ENCODE data around the gene DRICH1. TPM values are rescaled to one million over a fixed set of nuclear protein-coding genes. Genes with fewer than 3 reads are reported as not detected.
"Not testable (repeated sequence)": the region's sequence is repeated elsewhere in the genome, so short reads cannot be mapped to it uniquely, and the experiment has no call there.

Gene DRICH1
- total and polyA plus RNA-seq, 4 experiments from 2014 or later, result 4.2 to 4.5 TPM; not detected in 2

- intact Hi-C loops (cut with micrococcal nuclease), result not testable (repeated sequence)
- peaks cover 38 to 41% of the 10 kb centered on the region in 2 donors for H3K36me3 Mint-ChIP-seq
- CTCF ChIA-PET (ENCODE audit: partially characterized antibody), result interaction anchor here (1.4 kb wide), 1 partner anchor 32 kb away, joined by 3 read pairs; no protein-coding TSS in a partner anchor
These were observed 28.3 kb upstream of the DRICH1 start for GRCh38 chr22:23660381-23660780.

GRCh38 chr22:23657727-23658126 lies 25.6 kb upstream of the DRICH1 start:
- no peaks in the 10 kb centered on the region for H3K27me3 ChIP-seq (ENCODE audit: insufficient read depth, low read length)
- intact Hi-C loops (cut with micrococcal nuclease), result no loop called here
- DNase-seq, result no peak
- Mint-ChIP-seq H3K4me3 (no peak overlapping the region), H3K4me1 (peaks cover 0 to 5% (median 2%) of the 10 kb centered on the region in 4 donors), H3K27me3 (no peaks in the 10 kb centered on the region), H3K9me3 (no peaks in the 10 kb centered on the region), H3K36me3 (peaks cover 30 to 33% of the 10 kb centered on the region in 2 donors), H3K27ac (peak overlapping the region in 1 of 7 donors; percentile 80)
- H3K36me3 ChIP-seq (ENCODE audit: insufficient read depth, low read length), result peaks cover 10% of the 10 kb centered on the region
- H3K4me3 ChIP-seq (ENCODE audit: low read length in 2 of 2), result no peak overlapping the region
- H3K9me3 ChIP-seq (ENCODE audit: control insufficient read depth in 1 of 2, low read length in 2 of 2), result no peaks in the 10 kb centered on the region
- H3K27ac ChIP-seq (ENCODE audit: low read depth, low read length), result no peak overlapping the region
- ChIA-PET POLR2A (ENCODE audit: partially characterized antibody) (no interaction called here), CTCF (ENCODE audit: partially characterized antibody) (no interaction called here)
- no peaks in the 10 kb centered on the region for H3K4me1 ChIP-seq (ENCODE audit: insufficient read depth, low read length)

More at GRCh38 chr22:23660381-23660780, 28.3 kb upstream of the DRICH1 start:
- DNase-seq; H3K4me1 Mint-ChIP-seq; H3K4me1 ChIP-seq (ENCODE audit: insufficient read depth, low read length); H3K9me3 Mint-ChIP-seq; H3K27me3 ChIP-seq (ENCODE audit: insufficient read depth, low read length); POLR2A ChIA-PET (ENCODE audit: partially characterized antibody); H3K9me3 ChIP-seq (ENCODE audit: control insufficient read depth in 1 of 2, low read length in 2 of 2); H3K4me3 ChIP-seq (ENCODE audit: low read length in 2 of 2); H3K27me3 Mint-ChIP-seq; H3K36me3 ChIP-seq (ENCODE audit: insufficient read depth, low read length); H3K27ac ChIP-seq (ENCODE audit: low read depth, low read length); H3K4me3 Mint-ChIP-seq: not testable (repeated sequence)
- peak overlapping the region in 1 of 7 donors; percentile 8 for H3K27ac Mint-ChIP-seq

- CTCF ChIA-PET (ENCODE audit: partially characterized antibody), result no interaction called here
- Histone ChIP-seq H3K27ac (ENCODE audit: low read depth, low read length) (no peak overlapping the region), H3K4me1 (ENCODE audit: insufficient read depth, low read length) (no peaks in the 10 kb centered on the region), H3K9me3 (ENCODE audit: control insufficient read depth in 1 of 2, low read length in 2 of 2) (no peaks in the 10 kb centered on the region), H3K4me3 (ENCODE audit: low read length in 2 of 2) (no peak overlapping the region), H3K27me3 (ENCODE audit: insufficient read depth, low read length) (no peaks in the 10 kb centered on the region), H3K36me3 (ENCODE audit: insufficient read depth, low read length) (peaks cover 10% of the 10 kb centered on the region)
- DNase-seq, result no peak
- Mint-ChIP-seq H3K27me3 (no peaks in the 10 kb centered on the region), H3K4me1 (peaks cover 0 to 2% (median 0%) of the 10 kb centered on the region in 4 donors), H3K4me3 (no peak overlapping the region), H3K36me3 (peaks cover 23 to 28% of the 10 kb centered on the region in 2 donors), H3K27ac (peak overlapping the region in 2 of 7 donors; percentile 11 to 52), H3K9me3 (no peaks in the 10 kb centered on the region)
- POLR2A ChIA-PET (ENCODE audit: partially characterized antibody), result no interaction called here
- intact Hi-C loops (cut with micrococcal nuclease), result no loop called here
These were observed 23.9 kb upstream of the DRICH1 start for GRCh38 chr22:23655891-23656475.

GRCh38 chr22:23652711-23653110 lies 20.6 kb upstream of the DRICH1 start:
- Mint-ChIP-seq H3K27me3 (no peaks in the 10 kb centered on the region), H3K9me3 (no peaks in the 10 kb centered on the region), H3K4me3 (no peak overlapping the region), H3K27ac (no peak overlapping the region), H3K36me3 (peaks cover 7 to 12% of the 10 kb centered on the region in 2 donors), H3K4me1 (no peaks in the 10 kb centered on the region)
- Histone ChIP-seq H3K27ac (ENCODE audit: low read depth, low read length) (no peak overlapping the region), H3K9me3 (ENCODE audit: control insufficient read depth in 1 of 2, low read length in 2 of 2) (no peaks in the 10 kb centered on the region), H3K4me3 (ENCODE audit: low read length in 2 of 2) (no peak overlapping the region), H3K4me1 (ENCODE audit: insufficient read depth, low read length) (no peaks in the 10 kb centered on the region), H3K36me3 (ENCODE audit: insufficient read depth, low read length) (no peaks in the 10 kb centered on the region), H3K27me3 (ENCODE audit: insufficient read depth, low read length) (no peaks in the 10 kb centered on the region)
- intact Hi-C loops (cut with micrococcal nuclease), result no loop called here
- ChIA-PET CTCF (ENCODE audit: partially characterized antibody) (no interaction called here), POLR2A (ENCODE audit: partially characterized antibody) (no interaction called here)
- no peak for DNase-seq

GRCh38 chr22:23652286-23652685 lies 20.2 kb upstream of the DRICH1 start:
- POLR2A ChIA-PET (ENCODE audit: partially characterized antibody), result no interaction called here
- peaks cover 7 to 12% of the 10 kb centered on the region in 2 donors for H3K36me3 Mint-ChIP-seq
- no peaks in the 10 kb centered on the region for H3K9me3 Mint-ChIP-seq
- CTCF ChIA-PET (ENCODE audit: partially characterized antibody), result no interaction called here
- H3K36me3 ChIP-seq (ENCODE audit: insufficient read depth, low read length), result no peaks in the 10 kb centered on the region
- H3K27ac Mint-ChIP-seq, result no peak overlapping the region
- no peaks in the 10 kb centered on the region for H3K27me3 Mint-ChIP-seq
- H3K27ac ChIP-seq (ENCODE audit: low read depth, low read length), result no peak overlapping the region
- H3K4me3 ChIP-seq (ENCODE audit: low read length in 2 of 2), result no peak overlapping the region
- H3K27me3 ChIP-seq (ENCODE audit: insufficient read depth, low read length), result no peaks in the 10 kb centered on the region
- no peak for DNase-seq
- H3K4me1 ChIP-seq (ENCODE audit: insufficient read depth, low read length), result no peaks in the 10 kb centered on the region
- H3K4me1 Mint-ChIP-seq, result no peaks in the 10 kb centered on the region
- no peaks in the 10 kb centered on the region for H3K9me3 ChIP-seq (ENCODE audit: control insufficient read depth in 1 of 2, low read length in 2 of 2)
- intact Hi-C loops (cut with micrococcal nuclease), result no loop called here
- no peak overlapping the region for H3K4me3 Mint-ChIP-seq

GRCh38 chr22:23651676-23652075 lies 19.6 kb upstream of the DRICH1 start:
- H3K4me3 ChIP-seq (ENCODE audit: low read length in 2 of 2), result no peak overlapping the region
- Mint-ChIP-seq H3K4me3 (no peak overlapping the region), H3K9me3 (no peaks in the 10 kb centered on the region), H3K27me3 (no peaks in the 10 kb centered on the region), H3K4me1 (no peaks in the 10 kb centered on the region), H3K27ac (peak overlapping the region in 1 of 7 donors; percentile 31), H3K36me3 (peaks cover 7 to 12% of the 10 kb centered on the region in 2 donors)
- intact Hi-C loops (cut with micrococcal nuclease), result no loop called here
- POLR2A ChIA-PET (ENCODE audit: partially characterized antibody), result no interaction called here
- CTCF ChIA-PET (ENCODE audit: partially characterized antibody), result no interaction called here
- H3K27me3 ChIP-seq (ENCODE audit: insufficient read depth, low read length), result no peaks in the 10 kb centered on the region
- no peak overlapping the region for H3K27ac ChIP-seq (ENCODE audit: low read depth, low read length)
- H3K36me3 ChIP-seq (ENCODE audit: insufficient read depth, low read length), result no peaks in the 10 kb centered on the region
- H3K4me1 ChIP-seq (ENCODE audit: insufficient read depth, low read length), result no peaks in the 10 kb centered on the region
- DNase-seq, result no peak
- no peaks in the 10 kb centered on the region for H3K9me3 ChIP-seq (ENCODE audit: control insufficient read depth in 1 of 2, low read length in 2 of 2)

- Mint-ChIP-seq H3K27ac (no peak overlapping the region), H3K36me3 (peaks cover 3 to 7% of the 10 kb centered on the region in 2 donors), H3K9me3 (no peaks in the 10 kb centered on the region), H3K4me1 (no peaks in the 10 kb centered on the region), H3K27me3 (no peaks in the 10 kb centered on the region), H3K4me3 (no peak overlapping the region)
- ChIA-PET CTCF (ENCODE audit: partially characterized antibody) (no interaction called here), POLR2A (ENCODE audit: partially characterized antibody) (no interaction called here)
- H3K36me3 ChIP-seq (ENCODE audit: insufficient read depth, low read length), result no peaks in the 10 kb centered on the region
- H3K4me1 ChIP-seq (ENCODE audit: insufficient read depth, low read length), result no peaks in the 10 kb centered on the region
- H3K4me3 ChIP-seq (ENCODE audit: low read length in 2 of 2), result no peak overlapping the region
- intact Hi-C loops (cut with micrococcal nuclease), result no loop called here
- DNase-seq, result no peak
- no peaks in the 10 kb centered on the region for H3K27me3 ChIP-seq (ENCODE audit: insufficient read depth, low read length)
- H3K27ac ChIP-seq (ENCODE audit: low read depth, low read length), result no peak overlapping the region
- no peaks in the 10 kb centered on the region for H3K9me3 ChIP-seq (ENCODE audit: control insufficient read depth in 1 of 2, low read length in 2 of 2)
These were observed 17.0 kb upstream of the DRICH1 start for GRCh38 chr22:23649071-23649501.

- CTCF ChIA-PET (ENCODE audit: partially characterized antibody); H3K4me3 ChIP-seq (ENCODE audit: low read length in 2 of 2); H3K4me1 Mint-ChIP-seq; H3K36me3 ChIP-seq (ENCODE audit: insufficient read depth, low read length); H3K4me1 ChIP-seq (ENCODE audit: insufficient read depth, low read length); H3K27me3 Mint-ChIP-seq; H3K27ac ChIP-seq (ENCODE audit: low read depth, low read length); H3K4me3 Mint-ChIP-seq; POLR2A ChIA-PET (ENCODE audit: partially characterized antibody); H3K9me3 Mint-ChIP-seq; H3K27me3 ChIP-seq (ENCODE audit: insufficient read depth, low read length); H3K9me3 ChIP-seq (ENCODE audit: control insufficient read depth in 1 of 2, low read length in 2 of 2); DNase-seq; H3K36me3 Mint-ChIP-seq; intact Hi-C loops (cut with micrococcal nuclease): not testable (repeated sequence)
- H3K27ac Mint-ChIP-seq, result peak overlapping the region in 1 of 7 donors; percentile 29
These were observed 14.4 kb upstream of the DRICH1 start for GRCh38 chr22:23646526-23646925.
